Activated naive CD4-positive, alpha-beta T cell treated with anti-CD3 and anti-CD28 coated beads, Interleukin-2, amount 50 U/mL, for 24 hours (primary cell): Measurements from ENCODE around the gene DEPP1.

Source experiments
- H3K27ac Mint-ChIP-seq: one replicate; pipeline ENCODE4 v1.8.0; 2021; ENCODE audit warnings: mild to moderate bottlenecking, mixed read lengths
- H3K27me3 Mint-ChIP-seq: one replicate; pipeline ENCODE4 v1.8.0; 2021; ENCODE audit warnings: mixed read lengths
- H3K36me3 Mint-ChIP-seq: one replicate; pipeline ENCODE4 v1.8.0; 2021; ENCODE audit warnings: mixed read lengths
- H3K4me1 Mint-ChIP-seq: one replicate; pipeline ENCODE4 v1.8.0; 2021; ENCODE audit warnings: mixed read lengths
- H3K4me3 Mint-ChIP-seq: one replicate; pipeline ENCODE4 v1.8.0; 2021; ENCODE audit warnings: mild to moderate bottlenecking, mixed read lengths
- H3K9me3 Mint-ChIP-seq: one replicate; pipeline ENCODE4 v1.8.0; 2021; ENCODE audit warnings: mixed read lengths

Gene DEPP1

GRCh38 chr10:44966129-44966815, 12.3 kb downstream of the DEPP1 start:
- Mint-ChIP-seq H3K36me3 (no peaks in the 10 kb centered on the region), H3K4me1 (peaks cover 29% of the 10 kb centered on the region), H3K9me3 (no peaks in the 10 kb centered on the region), H3K27me3 (no peaks in the 10 kb centered on the region), H3K4me3 (no peak overlapping the region), H3K27ac (no peak overlapping the region)

- Mint-ChIP-seq H3K27me3 (no peaks in the 10 kb centered on the region), H3K36me3 (no peaks in the 10 kb centered on the region), H3K9me3 (no peaks in the 10 kb centered on the region), H3K4me3 (no peak overlapping the region), H3K4me1 (peaks cover 29% of the 10 kb centered on the region), H3K27ac (no peak overlapping the region)
These were observed 12.9 kb downstream of the DEPP1 start for GRCh38 chr10:44965651-44966097.

GRCh38 chr10:44965104-44965503, 13.5 kb downstream of the DEPP1 start:
- Mint-ChIP-seq H3K27ac (no peak overlapping the region), H3K4me1 (peaks cover 35% of the 10 kb centered on the region), H3K4me3 (no peak overlapping the region), H3K36me3 (no peaks in the 10 kb centered on the region), H3K9me3 (no peaks in the 10 kb centered on the region), H3K27me3 (no peaks in the 10 kb centered on the region)

GRCh38 chr10:44963772-44964633, 14.6 kb downstream of the DEPP1 start:
- Mint-ChIP-seq H3K4me3 (no peak overlapping the region), H3K36me3 (no peaks in the 10 kb centered on the region), H3K4me1 (peaks cover 35% of the 10 kb centered on the region), H3K27ac (no peak overlapping the region), H3K9me3 (no peaks in the 10 kb centered on the region), H3K27me3 (no peaks in the 10 kb centered on the region)

- H3K4me3 Mint-ChIP-seq = no peak overlapping the region
- H3K36me3 Mint-ChIP-seq = no peaks in the 10 kb centered on the region
- no peaks in the 10 kb centered on the region for H3K9me3 Mint-ChIP-seq
- no peaks in the 10 kb centered on the region for H3K27me3 Mint-ChIP-seq
- no peak overlapping the region for H3K27ac Mint-ChIP-seq
- peaks cover 35% of the 10 kb centered on the region for H3K4me1 Mint-ChIP-seq
These were observed 15.5 kb downstream of the DEPP1 start for GRCh38 chr10:44962870-44963738.

GRCh38 chr10:44961931-44962750, 16.5 kb downstream of the DEPP1 start:
- H3K36me3 Mint-ChIP-seq = no peaks in the 10 kb centered on the region
- H3K4me3 Mint-ChIP-seq = no peak overlapping the region
- no peak overlapping the region for H3K27ac Mint-ChIP-seq
- H3K4me1 Mint-ChIP-seq = peaks cover 31% of the 10 kb centered on the region
- H3K27me3 Mint-ChIP-seq = no peaks in the 10 kb centered on the region
- no peaks in the 10 kb centered on the region for H3K9me3 Mint-ChIP-seq

- H3K9me3 Mint-ChIP-seq = no peaks in the 10 kb centered on the region
- no peaks in the 10 kb centered on the region for H3K27me3 Mint-ChIP-seq
- H3K4me1 Mint-ChIP-seq = peaks cover 29% of the 10 kb centered on the region
- H3K4me3 Mint-ChIP-seq = no peak overlapping the region
- H3K36me3 Mint-ChIP-seq = peaks cover 1% of the 10 kb centered on the region
- no peak overlapping the region for H3K27ac Mint-ChIP-seq
These were observed 17.4 kb downstream of the DEPP1 start for GRCh38 chr10:44961230-44961571.

- H3K4me3 Mint-ChIP-seq = peak overlapping the region; percentile 86
- H3K27ac Mint-ChIP-seq = no peak overlapping the region
- peaks cover 23% of the 10 kb centered on the region for H3K4me1 Mint-ChIP-seq
- no peaks in the 10 kb centered on the region for H3K27me3 Mint-ChIP-seq
- no peaks in the 10 kb centered on the region for H3K9me3 Mint-ChIP-seq
- H3K36me3 Mint-ChIP-seq = peaks cover 3% of the 10 kb centered on the region
These were observed 18.0 kb downstream of the DEPP1 start for GRCh38 chr10:44960482-44961229.

- Mint-ChIP-seq H3K4me1 (peaks cover 22% of the 10 kb centered on the region), H3K9me3 (no peaks in the 10 kb centered on the region), H3K27me3 (no peaks in the 10 kb centered on the region), H3K27ac (no peak overlapping the region), H3K36me3 (peaks cover 3% of the 10 kb centered on the region), H3K4me3 (peak overlapping the region; percentile 86)
These were observed 18.5 kb downstream of the DEPP1 start for GRCh38 chr10:44960088-44960460.

- peaks cover 5% of the 10 kb centered on the region for H3K36me3 Mint-ChIP-seq
- H3K4me3 Mint-ChIP-seq = peak within 1 kb of the TSS; percentile 86
- peaks cover 22% of the 10 kb centered on the region for H3K4me1 Mint-ChIP-seq
- H3K9me3 Mint-ChIP-seq = no peaks in the 10 kb centered on the region
- H3K27me3 Mint-ChIP-seq = no peaks in the 10 kb centered on the region
- H3K27ac Mint-ChIP-seq = no peak within 1 kb of the TSS
These were observed 19.1 kb downstream of the DEPP1 start, which contains the start of gene RASSF4 for GRCh38 chr10:44959247-44960087. TSS of gene RASSF4 (plus strand) at chr10:44959802. CDS start at chr10:44970203, 10,401 bp downstream.

GRCh38 chr10:44958898-44959246, 19.7 kb downstream of the DEPP1 start:
- Mint-ChIP-seq H3K4me1 (peaks cover 22% of the 10 kb centered on the region), H3K4me3 (peak overlapping the region; percentile 86), H3K9me3 (no peaks in the 10 kb centered on the region), H3K27me3 (no peaks in the 10 kb centered on the region), H3K27ac (no peak overlapping the region), H3K36me3 (peaks cover 5% of the 10 kb centered on the region)

GRCh38 chr10:44958196-44958897, 20.3 kb downstream of the DEPP1 start:
- Mint-ChIP-seq H3K27me3 (no peaks in the 10 kb centered on the region), H3K36me3 (peaks cover 5% of the 10 kb centered on the region), H3K4me1 (peaks cover 22% of the 10 kb centered on the region), H3K4me3 (peak overlapping the region; percentile 86), H3K9me3 (no peaks in the 10 kb centered on the region), H3K27ac (peak overlapping the region; percentile 63)
